Stimulated activated CD8-positive, alpha-beta memory T cell treated with anti-CD3 and anti-CD28 coated beads, Interleukin-7, amount 100 ng/mL, for 24 hours (primary cell): Measurements from ENCODE around the gene COL18A1.

Experiments used
- DNase-seq: peaks from one replicate; pipeline ENCODE4 v3.0.0-alpha.2; 2020; ENCODE audit warnings: low read depth

COL18A1 gene

DNA sequence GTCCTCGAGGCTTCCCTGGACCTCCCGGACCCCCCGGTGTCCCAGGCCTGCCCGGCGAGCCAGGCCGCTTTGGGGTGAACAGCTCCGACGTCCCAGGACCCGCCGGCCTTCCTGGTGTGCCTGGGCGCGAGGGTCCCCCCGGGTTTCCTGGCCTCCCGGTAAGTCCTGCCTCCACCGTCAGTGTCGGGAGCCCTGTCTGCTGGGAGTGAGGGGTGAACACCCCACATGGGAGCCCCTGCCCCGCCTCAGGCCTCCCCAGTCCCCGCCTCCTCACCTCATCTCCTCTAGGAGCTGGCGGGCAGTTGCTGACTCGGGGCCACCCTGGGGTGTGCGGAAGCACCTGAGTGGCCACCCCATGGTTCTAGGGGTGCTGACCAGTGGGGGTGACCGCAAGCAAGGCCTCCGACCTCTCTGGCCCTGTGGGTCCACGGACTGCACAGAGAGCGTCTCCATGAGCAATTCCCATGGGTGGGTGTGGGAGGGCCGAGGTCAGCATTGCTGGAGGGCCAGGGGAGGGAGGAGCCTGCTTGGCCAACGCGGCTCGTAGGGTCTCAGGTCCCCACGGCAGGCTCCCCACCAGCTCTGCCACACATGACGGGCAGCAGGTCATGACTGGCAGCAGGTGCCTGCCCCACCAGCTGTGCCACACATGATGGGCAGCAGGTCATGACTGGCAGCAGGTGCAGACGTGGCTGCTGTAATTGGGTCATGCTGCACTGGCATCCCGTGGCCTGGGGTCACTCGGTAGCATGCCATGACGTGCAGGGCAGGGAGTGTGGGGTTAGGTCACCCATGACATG is 75.9 kb downstream of the COL18A1 start:
- DNase-seq = no peak

- no peak for DNase-seq
Observed at GRCh38 chr21:45481566-45481965, 76.6 kb downstream of the COL18A1 start.

DNA sequence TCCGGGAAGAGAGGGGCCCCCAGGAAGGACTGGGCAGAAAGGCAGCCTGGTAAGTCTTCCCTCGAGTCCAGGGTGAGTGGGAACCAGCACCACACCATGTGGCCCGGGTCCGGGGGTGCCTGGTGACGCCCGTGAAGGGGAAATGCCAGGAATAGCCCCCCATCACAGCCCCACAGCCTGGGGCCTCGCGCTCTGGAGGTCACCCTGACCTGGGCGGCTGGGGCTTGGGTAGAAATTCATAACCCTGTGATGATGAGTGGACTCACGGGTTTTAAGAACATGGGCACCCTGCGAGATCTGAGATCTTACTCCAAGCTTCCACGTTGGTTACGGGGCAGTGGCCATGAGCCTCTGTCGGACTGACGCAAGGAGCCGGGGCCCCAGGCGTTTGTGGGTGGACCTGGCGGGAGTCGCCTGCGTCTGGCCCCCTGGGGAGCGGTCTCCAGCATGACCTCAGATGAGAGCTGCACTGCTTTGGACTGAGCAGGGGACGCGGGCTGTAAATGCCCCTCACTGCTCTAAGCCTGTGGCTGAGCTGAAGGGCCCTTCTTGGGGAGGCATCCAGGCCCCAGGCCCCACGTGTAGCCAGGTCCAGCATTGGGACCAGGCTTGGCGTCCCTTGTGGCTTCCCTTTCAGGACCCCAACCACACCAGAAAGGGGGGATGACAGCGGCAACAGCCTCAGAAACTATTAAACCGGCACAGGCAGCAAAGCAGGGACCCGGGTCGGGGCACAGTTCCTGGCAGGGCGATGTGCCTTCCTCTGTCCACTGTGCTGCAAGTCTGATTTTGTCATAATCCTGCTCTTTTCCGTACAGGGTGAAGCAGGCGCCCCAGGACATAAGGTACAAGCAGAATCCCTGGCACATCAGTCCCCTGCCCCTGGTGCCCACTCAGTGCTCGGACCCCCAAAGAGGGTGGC is 77.3 kb downstream of the COL18A1 start:
- DNase-seq = no peak

- DNase-seq = peak; percentile 25
Observed at GRCh38 chr21:45482899-45483821, 78.2 kb downstream of the COL18A1 start.

- DNase-seq = no peak
Observed at GRCh38 chr21:45484318-45484717, 79.4 kb downstream of the COL18A1 start.

DNA sequence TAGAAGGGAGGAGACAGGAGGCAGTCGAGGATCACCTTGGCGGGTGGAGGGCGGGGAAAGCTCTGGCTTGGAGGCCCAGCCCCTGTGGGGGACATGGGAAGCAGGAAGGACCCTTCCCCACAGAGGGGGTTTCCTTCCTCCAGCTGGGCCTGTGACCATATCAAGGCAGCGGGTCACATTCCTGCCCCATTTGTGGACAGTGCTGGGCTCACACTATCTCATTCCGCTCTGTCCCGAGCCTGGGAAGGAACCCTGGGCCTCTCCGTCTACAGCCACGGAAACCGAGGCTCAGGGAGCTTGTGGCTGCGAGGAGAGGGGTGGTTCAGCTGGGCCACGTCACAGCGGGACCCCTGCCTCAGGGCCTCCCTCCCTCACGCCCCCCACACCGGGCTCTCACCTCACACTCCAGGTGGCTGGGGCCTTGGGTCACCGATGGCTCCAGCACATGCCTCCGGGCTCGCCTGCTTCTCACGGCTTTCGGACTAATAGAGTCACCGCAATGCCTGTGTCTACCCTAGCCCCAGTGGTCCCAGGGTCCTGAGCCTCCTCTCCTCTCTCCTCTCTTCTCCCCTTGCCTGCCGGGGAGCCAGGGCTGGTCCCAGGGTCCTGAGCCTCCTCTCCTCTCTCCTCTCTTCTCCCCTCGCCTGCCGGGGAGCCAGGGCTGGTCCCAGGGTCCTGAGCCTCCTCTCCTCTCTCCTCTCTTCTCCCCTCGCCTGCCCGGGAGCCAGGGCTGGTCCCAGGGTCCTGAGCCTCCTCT is 80.9 kb downstream of the COL18A1 start:
- no peak for DNase-seq

DNA sequence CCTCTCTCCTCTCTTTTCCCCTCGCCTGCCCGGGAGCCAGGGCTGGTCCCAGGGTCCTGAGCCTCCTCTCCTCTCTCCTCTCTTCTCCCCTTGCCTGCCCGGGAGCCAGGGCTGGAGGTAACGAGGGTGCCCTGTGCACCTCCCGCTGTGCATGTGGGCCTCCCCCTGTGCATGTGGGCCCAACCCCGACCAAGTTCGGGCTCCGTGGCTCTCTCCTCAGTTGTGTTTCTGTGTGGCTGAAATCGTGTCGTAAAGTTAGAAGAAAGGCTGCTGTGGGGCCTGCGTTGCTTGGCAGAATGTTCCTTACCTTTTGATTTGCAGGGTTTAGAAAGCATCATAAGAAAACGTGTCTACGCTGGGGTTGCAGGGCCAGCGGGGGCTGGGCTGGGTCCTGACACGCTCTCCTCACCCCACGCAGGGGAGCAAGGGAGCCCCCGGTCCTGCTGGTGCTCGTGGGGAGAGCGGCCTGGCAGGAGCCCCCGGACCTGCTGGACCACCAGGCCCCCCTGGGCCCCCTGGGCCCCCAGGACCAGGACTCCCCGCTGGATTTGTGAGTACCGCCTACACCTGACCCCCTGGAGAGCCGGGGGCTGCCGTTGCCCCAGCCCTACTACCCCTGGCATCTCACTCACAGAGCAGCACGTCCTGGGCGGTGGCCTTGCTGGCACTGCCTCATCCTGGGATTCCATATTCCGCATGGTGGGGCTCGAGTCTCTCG is 81.6 kb downstream of the COL18A1 start:
- DNase-seq = no peak

DNA sequence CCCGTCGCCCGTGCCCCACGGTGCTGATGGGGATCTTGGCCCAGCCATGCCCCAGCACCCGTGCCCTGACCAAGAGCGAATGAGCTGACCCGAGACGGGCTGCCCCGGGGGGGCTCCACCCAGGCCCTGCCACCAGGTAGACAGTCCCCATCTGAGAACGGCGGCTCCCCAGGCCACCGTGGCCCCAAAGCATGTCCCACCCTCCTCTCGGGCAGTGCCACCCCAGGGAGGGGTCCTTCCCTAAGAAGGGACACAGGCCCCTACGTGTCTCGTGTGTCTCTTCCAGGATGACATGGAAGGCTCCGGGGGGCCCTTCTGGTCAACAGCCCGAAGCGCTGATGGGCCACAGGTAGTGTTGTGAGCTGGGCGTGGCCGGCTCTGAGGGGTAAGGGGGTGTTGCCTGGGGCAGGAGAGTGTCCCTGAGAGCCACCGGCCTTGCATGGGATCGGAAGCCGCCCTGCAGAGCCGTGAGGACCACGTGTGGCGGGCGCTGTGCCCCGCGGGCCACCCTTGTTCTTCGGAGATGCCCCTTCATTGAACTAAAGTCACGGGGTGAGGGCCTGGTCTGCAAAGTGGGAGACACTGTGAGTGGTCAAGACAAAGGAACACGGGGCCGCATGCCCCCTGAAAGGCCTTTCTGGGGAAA is 82.3 kb downstream of the COL18A1 start:
- no peak for DNase-seq

DNA sequence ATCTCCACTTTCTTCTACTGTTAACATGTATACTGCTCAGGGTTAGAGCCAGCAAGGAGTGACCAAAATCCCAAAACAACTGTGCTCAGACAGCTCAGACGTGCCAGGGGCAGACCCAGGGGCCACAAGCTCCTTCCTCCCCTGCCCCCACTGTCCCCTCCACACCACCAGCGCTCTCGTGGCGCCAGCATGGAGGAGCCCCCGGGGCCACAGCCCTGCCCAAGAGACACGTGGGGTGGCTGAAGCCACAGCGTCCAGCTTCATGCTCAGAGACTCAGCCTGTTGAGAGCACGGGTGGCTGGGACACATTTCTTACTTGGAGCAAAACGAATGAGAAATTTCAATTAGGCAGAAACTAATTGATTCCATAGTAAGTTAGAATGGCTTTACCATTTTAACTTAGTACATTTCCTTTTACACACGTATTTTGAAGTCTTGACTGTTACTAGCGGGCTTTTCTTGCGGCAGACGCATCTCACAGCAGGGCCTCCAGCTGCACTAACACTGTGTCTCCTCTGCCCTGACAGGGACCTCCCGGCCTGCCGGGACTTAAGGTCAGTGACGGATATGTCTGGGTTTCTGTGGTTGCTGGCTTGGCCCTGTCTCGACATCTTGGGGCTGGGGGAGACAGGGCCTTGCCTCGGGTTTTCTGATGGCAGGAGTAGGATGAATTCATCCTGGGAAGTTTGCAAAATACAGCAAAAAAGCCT is 83.1 kb downstream of the COL18A1 start:
- DNase-seq = no peak

- DNase-seq = no peak
Observed at GRCh38 chr21:45488931-45489721, 84.2 kb downstream of the COL18A1 start.

DNA sequence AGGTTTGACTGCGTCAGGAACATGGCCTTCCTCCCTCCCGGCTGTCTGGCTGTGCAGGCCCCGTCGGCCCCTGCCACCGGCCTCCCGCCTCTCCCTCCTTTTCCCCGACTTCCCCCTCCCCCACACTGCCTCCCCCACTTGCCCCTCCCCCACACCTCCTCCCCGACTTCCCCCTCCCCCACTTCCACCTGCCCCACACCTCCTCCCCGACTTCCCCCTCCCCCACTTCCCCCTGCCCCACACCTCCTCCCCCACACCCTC is 84.7 kb downstream of the COL18A1 start:
- DNase-seq = no peak

DNA sequence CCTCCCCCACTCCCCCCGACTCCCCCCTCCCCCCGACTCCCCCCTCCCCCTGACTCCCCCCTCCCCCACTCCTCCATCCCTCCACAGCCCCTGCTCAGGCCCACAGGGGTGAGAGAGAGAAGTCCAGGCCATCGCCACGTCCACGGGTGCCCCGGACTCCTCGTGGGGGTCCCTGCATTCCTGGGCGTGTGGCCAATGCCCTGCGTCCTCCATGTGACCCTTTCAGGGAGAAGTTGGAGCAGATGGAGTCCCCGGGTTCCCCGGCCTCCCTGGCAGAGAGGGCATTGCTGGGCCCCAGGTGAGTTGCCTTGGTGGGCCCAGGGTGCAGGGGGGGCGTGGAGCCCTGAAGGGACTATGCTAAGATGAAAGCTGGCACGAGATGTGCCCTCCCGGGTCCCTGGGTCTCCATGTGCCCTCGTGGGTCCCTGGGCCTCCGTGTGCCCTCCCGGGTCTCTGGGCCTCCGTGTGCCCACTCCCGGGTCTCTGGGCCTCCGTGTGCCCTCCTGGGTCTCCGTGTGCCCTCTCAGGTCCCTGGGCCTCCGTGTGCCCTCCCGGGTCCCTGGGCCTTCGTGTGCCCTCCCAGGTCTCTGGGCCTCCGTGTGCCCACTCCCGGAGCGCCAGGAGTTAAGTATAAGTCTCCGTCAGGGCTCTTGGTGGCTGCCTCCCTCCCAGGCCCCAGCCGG is 85.2 kb downstream of the COL18A1 start:
- DNase-seq = no peak

- no peak for DNase-seq
Observed at GRCh38 chr21:45491056-45491455, 86.1 kb downstream of the COL18A1 start.

GRCh38 chr21:45491623-45492022 is 86.7 kb downstream of the COL18A1 start:
- no peak for DNase-seq

DNA sequence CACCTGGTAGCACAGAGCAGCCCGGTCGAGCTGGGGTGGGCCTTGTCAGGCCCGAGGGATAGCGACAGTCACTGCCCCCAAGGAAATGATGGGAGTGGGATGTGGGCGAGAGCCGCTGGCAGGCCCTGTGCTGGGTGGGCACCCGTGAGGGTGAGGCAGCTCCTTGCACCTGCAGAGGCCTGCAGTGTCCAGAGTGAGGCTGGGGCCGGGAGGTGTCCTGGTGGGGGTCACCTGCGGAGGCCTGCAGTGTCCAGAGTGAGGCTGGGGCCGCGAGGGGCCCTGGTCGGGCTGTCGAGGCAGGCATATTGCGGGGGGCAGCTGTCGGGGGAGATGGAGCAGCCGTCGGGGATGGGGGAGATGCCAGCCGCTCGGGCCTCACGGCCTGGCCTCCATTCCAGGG is 87.8 kb downstream of the COL18A1 start:
- no peak for DNase-seq

- no peak for DNase-seq
Observed at GRCh38 chr21:45493401-45494001, 88.5 kb downstream of the COL18A1 start.

GRCh38 chr21:45494135-45494850 is 89.3 kb downstream of the COL18A1 start:
- no peak for DNase-seq
